HG03097 (cell line): ENCODE results near the gene ATP6V0B.
A peak's percentile ranks its signal among the peaks of the same experiment; 100 is the strongest.

Experiments
- ATAC-seq: cut with Tn5 transposase; IDR thresholded peaks from one replicate; pipeline ENCODE4 v1.9.1; 2021; ENCODE audit not compliant: unreplicated experiment, low FRiP score

ATP6V0B gene

GRCh38 chr1:43945674-43946235 lies 29.0 kb upstream of the ATP6V0B start:
- no peak for ATAC-seq

DNA sequence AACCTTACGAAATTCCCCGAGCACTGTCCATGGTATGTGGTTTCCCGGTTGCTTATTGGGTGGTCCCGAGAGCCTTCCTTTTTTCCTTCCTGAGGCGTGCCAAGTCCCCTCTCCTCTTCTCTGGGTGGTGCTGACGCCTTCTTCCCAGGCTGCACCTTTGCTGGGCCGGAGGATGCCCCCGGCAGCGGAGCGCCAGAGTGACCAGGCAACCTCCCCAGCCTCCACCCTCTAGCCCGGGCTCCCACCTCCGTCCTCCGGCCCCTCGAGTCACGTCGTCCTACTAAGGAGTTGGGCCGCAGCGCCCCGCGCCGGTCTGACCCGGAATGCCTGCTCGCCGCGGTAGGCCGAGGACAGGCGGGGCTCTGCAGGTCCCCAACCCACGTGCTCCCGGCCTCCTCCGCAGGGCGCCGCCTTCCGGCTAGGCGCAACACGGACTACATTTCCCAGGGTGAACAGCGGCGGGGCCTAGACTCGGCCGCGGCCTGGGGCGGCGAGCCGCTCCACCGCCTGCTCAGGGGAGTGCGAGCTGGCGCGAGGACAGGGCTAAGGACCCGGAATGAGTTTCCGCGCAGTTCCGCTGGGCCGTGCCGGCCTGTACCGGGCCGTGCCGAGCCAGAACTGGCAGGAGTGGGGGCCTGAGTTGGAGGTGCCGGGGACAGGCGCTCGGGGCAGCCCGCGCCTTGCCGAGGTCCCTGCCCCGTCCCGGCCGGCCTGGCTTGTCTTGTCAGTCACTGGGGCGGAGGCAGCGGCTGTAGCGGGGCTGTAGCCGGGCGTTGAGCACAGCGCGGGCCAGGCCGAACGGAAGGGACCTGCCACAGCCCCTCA lies 28.3 kb upstream of the ATP6V0B start, which contains the start of gene IPO13:
Gene IPO13, plus strand, starts transcription at position 715 of the 825 bp plus-strand sequence. CDS start 651 bp downstream, outside the sequence.
- peak; percentile 91 for ATAC-seq

DNA sequence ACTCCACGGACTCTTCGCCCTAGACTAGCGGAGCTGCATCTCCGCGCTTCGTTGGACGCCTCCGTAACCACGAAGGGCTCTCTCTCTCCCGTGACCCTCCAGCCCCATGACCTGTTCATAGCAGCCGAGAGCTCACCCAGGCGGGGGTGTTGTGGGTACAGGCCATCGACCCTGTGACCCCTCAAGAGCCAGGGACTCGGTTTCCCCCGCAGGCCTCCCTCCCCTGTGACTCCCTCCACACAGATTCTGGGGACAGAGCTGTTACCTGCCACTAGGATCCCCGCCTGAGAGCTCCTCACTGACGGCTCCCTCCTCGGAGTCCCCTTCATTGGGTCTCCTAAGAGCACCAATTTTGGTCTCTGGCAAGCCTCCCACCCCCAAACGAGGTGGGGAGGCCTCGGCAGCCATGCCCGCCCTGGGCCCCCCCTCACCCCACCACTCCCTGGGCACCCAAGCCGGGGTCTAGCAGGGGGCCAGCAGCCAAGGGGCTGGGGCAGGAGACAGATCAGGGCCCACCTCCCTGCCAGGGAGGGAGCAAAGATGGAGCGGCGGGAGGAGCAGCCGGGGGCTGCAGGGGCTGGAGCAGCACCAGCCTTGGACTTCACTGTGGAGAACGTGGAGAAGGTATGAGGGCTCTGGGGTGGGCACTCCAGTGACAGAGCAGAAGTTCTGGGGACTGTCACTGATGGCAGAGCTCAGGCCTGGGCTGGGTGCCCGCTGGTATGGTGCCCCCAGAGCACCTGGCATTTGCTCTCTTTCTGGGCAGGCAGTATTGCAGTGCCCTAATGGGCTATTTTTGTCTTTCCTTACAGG lies 27.5 kb upstream of the ATP6V0B start:
- no peak for ATAC-seq

DNA sequence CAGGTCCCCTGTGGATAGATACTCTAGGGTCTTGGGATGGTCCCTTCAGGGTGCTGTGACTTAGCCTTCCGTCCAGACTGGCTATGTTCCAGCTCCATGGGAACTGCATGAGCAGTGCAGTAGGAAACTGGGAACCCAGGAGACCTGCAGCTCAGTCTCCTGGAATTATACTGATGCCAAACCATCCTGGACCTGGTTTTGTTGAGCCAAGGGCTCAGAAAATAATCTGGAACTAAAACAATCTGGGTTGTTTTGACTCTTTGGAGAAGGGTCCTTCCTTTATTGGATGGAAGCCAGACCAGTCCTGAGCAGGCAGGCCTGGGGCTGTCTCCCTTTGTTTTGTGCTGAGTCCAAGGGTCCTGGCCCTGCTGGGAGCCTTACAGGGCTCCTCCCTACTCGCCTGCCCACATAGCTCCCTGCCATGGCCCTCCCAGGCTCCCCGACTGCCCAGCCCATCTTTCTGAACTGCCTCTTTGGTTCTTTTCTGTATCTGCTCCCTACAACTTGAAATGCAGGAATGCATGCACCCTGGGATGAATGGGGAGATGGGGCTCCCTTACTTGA lies 26.8 kb upstream of the ATP6V0B start:
- no peak for ATAC-seq

- ATAC-seq, result no peak
Measured at GRCh38 chr1:43949678-43950077, 25.1 kb upstream of the ATP6V0B start.

- ATAC-seq, result no peak
Measured at GRCh38 chr1:43951021-43951985, 23.5 kb upstream of the ATP6V0B start.

- ATAC-seq, result no peak
Measured at GRCh38 chr1:43952731-43953346, 21.9 kb upstream of the ATP6V0B start.

DNA sequence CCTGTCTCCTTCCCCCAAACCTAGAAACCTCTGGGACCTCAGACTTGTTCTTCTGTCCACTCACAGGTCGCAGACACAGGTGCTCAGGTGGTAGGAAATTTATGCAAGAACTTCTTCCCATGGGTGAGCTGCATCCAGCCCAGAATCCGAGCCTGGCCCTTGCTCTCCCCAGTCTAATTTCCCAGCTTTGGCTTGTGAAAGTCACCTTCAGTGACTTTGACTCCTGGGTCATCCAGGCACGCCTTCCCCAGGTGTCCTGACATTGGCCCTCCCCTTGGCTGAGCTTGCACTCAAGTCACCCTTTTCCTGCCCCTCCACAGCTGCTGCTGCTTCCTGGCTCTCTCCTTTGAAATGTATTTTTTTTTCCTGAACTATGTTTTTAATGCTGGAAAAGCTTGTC lies 21.4 kb upstream of the ATP6V0B start:
- ATAC-seq, result no peak

GRCh38 chr1:43954036-43954435 lies 20.7 kb upstream of the ATP6V0B start:
- no peak for ATAC-seq

- no peak for ATAC-seq
Measured at GRCh38 chr1:43956234-43956633, 18.5 kb upstream of the ATP6V0B start.

DNA sequence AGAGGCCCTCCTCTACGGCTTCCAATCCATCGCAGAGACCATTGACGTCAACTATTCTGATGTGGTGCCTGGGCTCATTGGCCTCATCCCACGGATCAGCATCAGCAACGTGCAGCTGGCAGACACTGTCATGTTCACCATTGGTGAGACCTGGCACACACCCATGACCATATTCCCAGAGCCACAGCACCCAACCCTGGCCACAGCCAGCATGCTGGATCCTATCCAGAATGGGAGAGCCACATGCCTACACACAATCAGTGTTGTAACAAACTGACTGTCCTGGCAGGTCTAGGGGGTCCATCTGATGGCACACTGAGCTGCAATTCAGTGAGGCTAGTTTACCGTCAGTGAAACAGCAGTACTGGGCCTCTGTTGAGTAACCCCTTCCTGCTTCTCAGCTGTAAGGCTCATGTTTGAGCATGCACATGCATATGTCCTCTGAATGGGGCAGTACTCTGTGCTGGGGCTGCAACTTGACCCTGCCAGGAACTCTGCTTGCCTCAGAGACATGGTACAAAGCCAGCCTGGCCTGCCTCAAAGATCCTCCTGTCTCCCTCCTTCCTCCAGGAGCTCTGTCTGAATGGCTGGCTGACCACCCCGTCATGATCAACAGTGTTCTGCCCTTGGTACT lies 17.2 kb upstream of the ATP6V0B start:
- ATAC-seq, result no peak

DNA sequence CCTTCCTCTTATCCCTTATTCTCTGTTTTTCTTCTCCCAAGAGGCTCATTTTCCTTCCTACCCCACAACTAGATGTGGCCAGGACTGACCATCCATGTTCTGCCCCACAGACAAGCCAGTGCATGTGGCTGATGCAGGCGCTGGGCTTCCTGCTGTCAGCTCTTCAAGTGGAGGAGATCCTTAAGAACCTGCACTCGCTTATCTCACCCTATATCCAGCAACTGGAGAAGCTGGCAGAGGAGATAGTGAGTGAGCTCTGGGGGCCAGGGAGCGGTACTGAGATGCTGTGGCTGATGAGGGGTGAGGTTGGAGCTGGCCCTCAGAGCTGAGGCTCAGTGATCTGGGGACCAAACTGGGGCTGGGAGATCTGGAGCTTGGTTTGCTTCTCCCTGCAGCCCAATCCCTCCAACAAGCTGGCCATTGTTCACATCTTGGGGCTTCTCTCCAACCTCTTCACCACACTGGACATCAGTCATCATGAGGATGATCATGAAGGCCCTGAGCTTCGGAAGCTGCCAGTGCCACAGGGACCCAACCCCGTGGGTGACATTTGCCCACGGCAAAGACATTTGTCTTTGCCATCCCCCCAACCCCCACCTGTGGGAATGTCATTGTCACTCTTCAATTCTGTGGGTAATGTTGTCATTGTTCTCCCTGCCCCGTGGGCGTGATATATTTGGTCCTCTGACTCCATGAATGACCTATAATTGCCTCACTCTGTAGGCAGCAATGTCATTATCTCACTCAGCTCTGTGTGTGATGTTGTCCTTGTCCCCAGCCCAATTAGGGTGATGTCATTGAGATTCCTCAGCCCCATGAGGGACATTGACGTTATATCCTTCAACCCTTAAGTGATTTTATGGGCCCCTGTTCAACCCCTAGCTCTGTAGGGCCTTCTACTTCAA lies 16.2 kb upstream of the ATP6V0B start:
- ATAC-seq, result no peak

- no peak for ATAC-seq
Measured at GRCh38 chr1:43960798-43961197, 14.0 kb upstream of the ATP6V0B start.

GRCh38 chr1:43961692-43962091 lies 13.1 kb upstream of the ATP6V0B start:
- no peak for ATAC-seq

DNA sequence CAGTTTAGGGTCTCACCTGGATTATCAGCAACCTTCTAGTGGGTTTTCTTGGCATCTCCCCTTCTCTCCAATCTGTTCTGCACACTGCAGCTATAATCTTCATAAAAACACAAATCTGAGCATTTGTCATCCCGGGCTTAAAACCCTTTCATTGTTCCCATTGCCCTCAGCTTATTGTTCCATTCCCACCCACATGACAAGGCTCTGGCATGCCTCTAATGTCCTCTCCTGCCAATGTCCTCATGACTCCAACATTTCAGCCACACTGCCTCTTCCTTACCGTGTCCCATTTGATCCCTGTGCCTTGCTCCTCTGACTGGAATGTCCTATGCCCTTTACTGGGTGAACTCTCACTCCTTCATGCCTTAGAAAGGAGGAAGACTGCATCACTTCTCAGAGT lies 12.4 kb upstream of the ATP6V0B start:
- no peak for ATAC-seq

- no peak for ATAC-seq
Measured at GRCh38 chr1:43963006-43963405, 11.8 kb upstream of the ATP6V0B start.

GRCh38 chr1:43963890-43964289 lies 10.9 kb upstream of the ATP6V0B start:
- no peak for ATAC-seq

DNA sequence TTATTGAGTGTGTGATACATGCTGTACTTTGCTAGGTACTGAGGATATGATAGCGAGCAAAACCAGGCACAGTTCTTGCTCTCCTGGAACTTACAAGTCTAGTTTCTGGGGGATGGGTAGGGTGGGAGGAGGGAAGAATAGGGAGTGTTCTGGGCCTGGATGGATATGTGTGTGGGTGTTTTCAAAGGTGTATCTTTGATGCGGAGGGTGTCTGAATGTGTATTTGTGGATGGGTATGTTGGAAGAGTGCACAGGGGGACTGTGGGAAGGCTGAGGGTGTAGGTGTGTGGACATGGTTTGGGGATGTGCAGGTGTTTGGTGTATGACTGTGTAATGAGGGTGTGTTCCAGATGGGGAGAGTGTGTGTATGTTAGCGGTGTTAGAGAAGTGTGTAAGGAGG lies 9.4 kb upstream of the ATP6V0B start:
- ATAC-seq, result no peak
